HepG2 (cell line): Measurements from ENCODE around the gene FSCN2. TPM values are rescaled to one million over a fixed set of nuclear protein-coding genes. Genes with fewer than 3 reads are reported as not detected.

ENCODE experiments used
- DRAP1 ChIP-seq: IDR thresholded peaks from 2 replicates; pipeline ENCODE4 v1.6.1; 2016; ENCODE audit warnings: missing genetic modification reagents, missing compliant biosample characterization
- FOXA1 ChIP-seq, 2 experiments: fragments of 450-650 bp in 1 of 2; sonication (generic) in 1 of 2; formaldehyde crosslinking in 1 of 2; IDR thresholded peaks; 2 replicates each; pipeline versions ENCODE4 v1.4.0 to v1.6.1; 2016 to 2020; ENCODE audit warnings: missing genetic modification reagents in 1 of 2
- HINFP ChIP-seq: sonication (generic); formaldehyde crosslinking; IDR thresholded peaks from 2 replicates; pipeline ENCODE4 v1.4.0; 2020; ENCODE audit warnings: low read depth, mild to moderate bottlenecking, missing genetic modification reagents
- MYC ChIP-seq: sonication (generic); formaldehyde crosslinking; IDR thresholded peaks from 2 replicates; pipeline ENCODE4 v1.9.0; 2021; ENCODE audit warnings: missing genetic modification reagents, borderline replicate concordance
- PRDM10 ChIP-seq: sonication (generic); formaldehyde crosslinking; IDR thresholded peaks from 2 replicates; pipeline ENCODE4 v1.4.0; 2020; ENCODE audit warnings: low read depth, missing genetic modification reagents
- ZBTB46 ChIP-seq: sonication (generic); formaldehyde crosslinking; IDR thresholded peaks from 2 replicates; pipeline ENCODE4 v1.4.0; 2020; ENCODE audit warnings: mild to moderate bottlenecking, missing genetic modification reagents, borderline replicate concordance
- ZNF512 ChIP-seq: sonication (generic); formaldehyde crosslinking; IDR thresholded peaks from 2 replicates; pipeline ENCODE4 v1.4.0; 2020; ENCODE audit warnings: mild to moderate bottlenecking, missing genetic modification reagents
- ZNF547 ChIP-seq: sonication (generic); formaldehyde crosslinking; IDR thresholded peaks from 2 replicates; pipeline ENCODE4 v1.5.1; 2020; ENCODE audit warnings: mild to moderate bottlenecking, missing genetic modification reagents
- ZNF609 ChIP-seq: sonication (generic); formaldehyde crosslinking; IDR thresholded peaks from 2 replicates; pipeline ENCODE4 v1.4.0; 2020; ENCODE audit warnings: mild to moderate bottlenecking, missing genetic modification reagents, borderline replicate concordance
- ZNF749 ChIP-seq: sonication (generic); formaldehyde crosslinking; IDR thresholded peaks from 2 replicates; pipeline ENCODE4 v1.8.0; 2022; ENCODE audit warnings: mild to moderate bottlenecking, missing genetic modification reagents, moderate library complexity, borderline replicate concordance
- polyA plus RNA-seq, 8 experiments: library from polyadenylated mRNA; depleted of rRNA in 3 of 8; stranded (reverse) in 7 of 8; unstranded in 1 of 8; fragments of >200 nt; fragmentation: Illumina TruSeq in 4 of 8; extraction: Trizol in 4 of 8; gene quantifications; 2 replicates each; pipeline versions ENCODE4 v1.2.1 to v1.2.3, GENCODE V29; 2011 to 2016; ENCODE audit warnings: low read depth in 4 of 8, missing spikeins in 1 of 8, mixed read lengths in 1 of 8; ENCODE audit not compliant: insufficient read depth in 1 of 8
- total RNA-seq, 5 experiments: library from RNA; depleted of rRNA; stranded (reverse); fragments of >200 nt; fragmentation: Illumina TruSeq; extraction: Trizol; gene quantifications; 2 replicates each; pipeline ENCODE4 v1.2.3, GENCODE V29; 2016; ENCODE audit warnings: low read depth in 1 of 5

Gene FSCN2
- total and polyA plus RNA-seq, 2 of the 13 experiments (the other 11 are each of a cell fraction or from before 2014, with no cell fraction given) = 0.09 TPM; not detected in 1

- peak; percentile 66; the same call in 1 of the 2 replicates for TF ChIP-seq ZNF609 (CRISPR knock-in tag)
- TF ChIP-seq DRAP1 (CRISPR knock-in tag) = peak; percentile 95
- no peak for TF ChIP-seq ZNF512 (CRISPR knock-in tag)
- no peak for TF ChIP-seq PRDM10 (CRISPR knock-in tag)
- TF ChIP-seq ZBTB46 = 0 out of 2 replicates have a peak, but pooled peaks have one; percentile 62
- TF ChIP-seq ZNF547 = no peak; the same call in 1 of the 2 replicates
- peak; percentile 56 for TF ChIP-seq MYC
- TF ChIP-seq HINFP = no peak
- TF ChIP-seq FOXA1 (IDR thresholded peaks at IDR 0.05) = no peak
- no peak for TF ChIP-seq FOXA1 (CRISPR knock-in tag; IDR thresholded peaks at IDR 0.05)
- no peak for TF ChIP-seq ZNF749 (CRISPR knock-in tag)
Observed at GRCh38 chr17:81512562-81513371, 15.4 kb upstream of the FSCN2 start, which contains the start of gene ACTG1 (continued).
